ENCODE data around the gene ZSCAN23. TPM values are rescaled to one million over a fixed set of nuclear protein-coding genes. Genes with fewer than 3 reads are reported as not detected.
A peak's percentile ranks its signal among the peaks of the same experiment; 100 is the strongest.

Gene ZSCAN23
- total and polyA plus RNA-seq, 2 of the 8 experiments (the other 6 are each of a cell fraction or from before 2014, with no cell fraction given): 0.74 to 5.3 TPM

- 36% methylated on average over 3 of the region's 3 CpGs; no CpG with 5 or more reads in 1 of the 2 experiments for WGBS, 2 experiments (ENCODE audit: extremely low coverage in 1 of 2, insufficient coverage in 1 of 2, insufficient read length in 1 of 2, insufficient replicate concordance in 2 of 2, low coverage in 1 of 2, low lambda C conversion rate in 2 of 2, missing lambda C conversion rate in 1 of 2)
- Histone ChIP-seq H3K9ac (replicated peaks in 1 of 4; ENCODE audit: extremely low read depth in 1 of 4, low read depth in 3 of 4, low read length in 3 of 4) (no peak overlapping the region), H2BK5ac (ENCODE audit: low read depth, low read length) (no peak overlapping the region), H3K27me3 (replicated peaks in 1 of 4; ENCODE audit: control insufficient read depth in 3 of 4, extremely low read depth in 1 of 4, insufficient read depth in 3 of 4, low read length in 3 of 4) (peaks cover 0 to 2% (median 0%) of the 10 kb centered on the region in 4 experiments; a peak in 2 of 7 replicates), H3K4me3 (ENCODE audit: extremely low read depth in 1 of 4, insufficient read depth in 2 of 4, low read depth in 3 of 4, low read length in 4 of 4) (peak overlapping the region in 3 of 4 experiments; percentile 23 to 47 (median 30); a peak in 4 of 8 replicates), H3K9me3 (ENCODE audit: insufficient read depth in 2 of 2, low read depth in 1 of 2, low read length in 1 of 2) (no peaks in the 10 kb centered on the region), H3K23me2 (ENCODE audit: low read depth, low read length) (peaks cover 7% of the 10 kb centered on the region), H2AK5ac (ENCODE audit: low read depth, low read length) (no peak overlapping the region), H3K56ac (replicated peaks; ENCODE audit: insufficient read length, low read depth, low read length) (no peak overlapping the region), H2BK120ac (replicated peaks; ENCODE audit: low read depth, low read length) (no peak overlapping the region), H3K36me3 (ENCODE audit: control insufficient read depth in 2 of 4, insufficient read depth in 4 of 4, low read length in 3 of 4) (no peaks in the 10 kb centered on the region), H3K18ac (ENCODE audit: extremely low read depth, low read length) (no peak overlapping the region), H3K4me2 (ENCODE audit: insufficient read depth in 1 of 2, low read depth in 2 of 2, low read length in 2 of 2) (peak overlapping the region; percentile 63 to 74; a peak in 3 of 4 replicates), H4K20me1 (replicated peaks in 1 of 2; ENCODE audit: control insufficient read depth in 1 of 2, insufficient read depth in 2 of 2, low read length in 2 of 2) (no peaks in the 10 kb centered on the region), H3K14ac (ENCODE audit: insufficient read length) (no peak overlapping the region), H3K4ac (replicated peaks; ENCODE audit: insufficient read length, low read depth, low read length) (no peak overlapping the region), H4K8ac (ENCODE audit: extremely low read depth, insufficient read depth, low read length) (peak overlapping the region; percentile 80; the same call in 1 of the 2 replicates), H3K27ac (ENCODE audit: low read depth, low read length) (no peak overlapping the region), H2BK20ac (ENCODE audit: low read length) (no peak overlapping the region), H4K5ac (ENCODE audit: insufficient read length, low read depth, low read length) (no peak overlapping the region), H3K23ac (ENCODE audit: insufficient read length) (no peak overlapping the region), H3K79me1 (ENCODE audit: low read depth, low read length) (no peaks in the 10 kb centered on the region), H2AFZ (ENCODE audit: low read length) (no peak overlapping the region), H3K4me1 (replicated peaks in 1 of 4; ENCODE audit: control insufficient read depth in 3 of 4, insufficient read depth in 4 of 4, low read length in 3 of 4) (peaks cover 0 to 6% (median 2%) of the 10 kb centered on the region in 4 experiments; a peak in 2 of 7 replicates), H2BK12ac (ENCODE audit: low read depth, low read length) (no peak overlapping the region), H3K79me2 (ENCODE audit: control insufficient read depth in 1 of 2, insufficient read depth in 2 of 2, low read length in 2 of 2) (no peaks in the 10 kb centered on the region), H2BK15ac (ENCODE audit: low read length) (no peak overlapping the region), H4K91ac (replicated peaks; ENCODE audit: insufficient read length, low read length) (no peak overlapping the region)
- no peak for TF ChIP-seq RNF2 (IDR thresholded peaks at IDR 0.05; ENCODE audit: borderline replicate concordance, low read depth, low read length, missing control alignments, poor library complexity, severe bottlenecking)
- no peak for TF ChIP-seq POU5F1 (IDR thresholded peaks at IDR 0.05; ENCODE audit: low read depth, low read length)
- no peak for TF ChIP-seq BRCA1 (IDR thresholded peaks at IDR 0.05; ENCODE audit: low read depth, low read length)
- TF ChIP-seq KDM5A (IDR thresholded peaks at IDR 0.05; ENCODE audit: low read length): no peak
- TF ChIP-seq TBP (IDR thresholded peaks at IDR 0.05; ENCODE audit: low read depth, low read length): no peak
- no peak for TF ChIP-seq SP4 (IDR thresholded peaks at IDR 0.05; ENCODE audit: low read length)
- no peak for TF ChIP-seq TAF1 (IDR thresholded peaks at IDR 0.05; ENCODE audit: low read depth, low read length)
- TF ChIP-seq ASH2L (IDR thresholded peaks at IDR 0.05; ENCODE audit: low read length): no peak
- TF ChIP-seq MAX (IDR thresholded peaks at IDR 0.05): no peak
- no peak for TF ChIP-seq HDAC2 (IDR thresholded peaks at IDR 0.05; ENCODE audit: borderline replicate concordance in 1 of 2, low read depth in 2 of 2, low read length in 2 of 2)
- TF ChIP-seq TEAD4 (IDR thresholded peaks at IDR 0.05; ENCODE audit: low read depth, low read length): no peak
- TF ChIP-seq HDAC6 (IDR thresholded peaks at IDR 0.05; ENCODE audit: low read depth, low read length): no peak
- no peak for TF ChIP-seq RAD21 (IDR thresholded peaks at IDR 0.05 in 1 of 2, conservative IDR thresholded peaks at IDR 0.05 in 1 of 2; ENCODE audit: low read depth in 2 of 2, low read length in 2 of 2)
- no peak for TF ChIP-seq SP1 (IDR thresholded peaks at IDR 0.05; ENCODE audit: low read depth, low read length)
- TF ChIP-seq BACH1 (IDR thresholded peaks at IDR 0.05; ENCODE audit: low read length): no peak
- CTCF ChIA-PET (ENCODE audit: partially characterized antibody): no interaction called here
- no peak for DNase-seq (ENCODE audit: low read depth in 1 of 2, low spot score in 2 of 2)
- FAIRE-seq: no peak
- POLR2A ChIA-PET (ENCODE audit: partially characterized antibody): no interaction called here
These were observed 48.7 kb upstream of the ZSCAN23 start for GRCh38 chr6:28491984-28492317.

All from H1 (cell line).